AG10803 (cell line): ENCODE measurements around the gene ADCY4.
A peak's percentile ranks its signal among the peaks of the same experiment; 100 is the strongest.

Source experiments
- DNase-seq: peaks from one replicate; pipeline ENCODE4 v3.0.0; 2010; ENCODE audit warnings: low read depth
- H3K4me3 ChIP-seq: 2 replicates; pipeline ENCODE4 v1.5.1; 2011; ENCODE audit warnings: mild to moderate bottlenecking, low read length, control low read depth
- CTCF ChIP-seq: conservative IDR thresholded peaks from 2 replicates; pipeline ENCODE4 v1.5.1; 2011; ENCODE audit warnings: mild to moderate bottlenecking, low read length, control low read depth, inconsistent platforms

Gene ADCY4

GRCh38 chr14:24299255-24300191, 35.3 kb downstream of the ADCY4 start, which contains the start of the genes DHRS1 and NOP9:
Gene DHRS1, minus strand, starts transcription at chr14:24299780. Its CDS starts 674 bp downstream, at chr14:24299106.
Gene NOP9, plus strand, starts transcription at chr14:24299850. Its CDS starts 105 bp downstream, at chr14:24299955.
- peak within 1 kb of the TSS; percentile 99 for H3K4me3 ChIP-seq
- DNase-seq: peak; percentile 79
- no peak for TF ChIP-seq CTCF

- H3K4me3 ChIP-seq: peak overlapping the region; percentile 99
- peak; percentile 64 for DNase-seq
- no peak for TF ChIP-seq CTCF
Measured at GRCh38 chr14:24298892-24299254, 36.0 kb downstream of the ADCY4 start.

GRCh38 chr14:24297190-24297964, 37.5 kb downstream of the ADCY4 start:
- no peak overlapping the region for H3K4me3 ChIP-seq
- peak; percentile 53 for TF ChIP-seq CTCF
- DNase-seq: no peak

GRCh38 chr14:24296341-24297157, 38.3 kb downstream of the ADCY4 start:
- peak; percentile 86 for TF ChIP-seq CTCF
- DNase-seq: peak; percentile 92
- H3K4me3 ChIP-seq: no peak overlapping the region

- DNase-seq: no peak
- H3K4me3 ChIP-seq: no peak overlapping the region
- no peak for TF ChIP-seq CTCF
Measured at GRCh38 chr14:24293525-24293924, 41.3 kb downstream of the ADCY4 start.

GRCh38 chr14:24292118-24292807, 42.6 kb downstream of the ADCY4 start:
- no peak for DNase-seq
- TF ChIP-seq CTCF: no peak
- no peak overlapping the region for H3K4me3 ChIP-seq
